LNCaP clone FGC (cell line): Measurements from ENCODE around the gene ZSCAN16.

Experiments used
- DNase-seq: peaks from one replicate; pipeline ENCODE4 v3.0.0-alpha.2; 2011; ENCODE audit warnings: low read depth
- H3K4me3 ChIP-seq: 2 replicates; pipeline ENCODE4 v1.5.1; 2011; ENCODE audit warnings: mild to moderate bottlenecking, low read depth, low read length, control low read depth
- TF ChIP-seq, protein P1 (sequence below): IDR thresholded peaks from 2 replicates; pipeline ENCODE4 v1.5.1; 2012; ENCODE audit warnings: mild to moderate bottlenecking; ENCODE audit not compliant: control insufficient read depth, insufficient read depth; ENCODE audit errors: extremely low read depth

The ZSCAN16 gene

DNA sequence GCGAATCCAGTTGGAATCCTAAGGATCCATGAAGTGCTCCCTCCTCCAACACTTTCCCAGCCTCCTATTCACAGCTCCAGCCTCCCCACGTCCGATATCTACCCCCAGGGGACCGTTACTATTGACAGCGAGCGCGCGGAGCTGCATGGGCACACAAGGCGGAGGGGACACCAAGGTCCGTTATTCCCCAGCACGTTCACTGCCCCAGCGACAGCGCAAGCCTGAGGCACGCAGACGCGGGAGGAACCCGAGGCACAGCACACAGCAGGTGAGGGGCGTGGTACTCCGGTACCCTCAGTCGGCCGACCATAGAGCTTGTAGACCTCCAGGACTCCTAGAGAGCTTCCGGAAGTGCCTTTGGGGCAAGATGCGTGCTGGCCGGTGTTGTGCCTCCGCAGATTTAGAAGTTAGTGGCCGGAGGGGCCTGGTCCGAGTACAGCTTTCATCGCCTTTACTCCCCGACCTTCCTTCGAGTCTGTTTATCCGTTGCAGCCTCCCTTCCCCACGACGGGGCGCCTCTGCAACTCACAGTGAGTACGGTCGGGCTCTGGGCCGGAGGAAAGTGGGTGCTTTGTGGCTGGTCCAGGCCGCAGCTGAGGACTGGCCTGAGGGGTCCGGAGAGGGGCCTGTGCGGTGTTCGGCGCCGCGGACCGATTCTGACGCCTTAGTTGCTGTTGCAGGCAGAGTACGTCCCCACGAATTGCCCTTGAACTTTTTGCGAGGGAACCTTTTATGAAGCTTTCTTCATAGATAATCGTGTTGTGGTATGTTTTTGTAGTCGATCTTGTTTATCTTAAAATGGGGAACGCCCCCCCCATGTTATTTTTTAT lies 17.3 kb downstream of the ZSCAN16 start, which contains the start of gene ZKSCAN8:
Gene ZKSCAN8 (plus strand): TSS at position 384 of the 830 bp plus-strand sequence. CDS start 6,525 bp downstream, outside the sequence.
- H3K4me3 ChIP-seq: peak within 1 kb of the TSS; percentile 76
- TF ChIP-seq, protein P1, sequence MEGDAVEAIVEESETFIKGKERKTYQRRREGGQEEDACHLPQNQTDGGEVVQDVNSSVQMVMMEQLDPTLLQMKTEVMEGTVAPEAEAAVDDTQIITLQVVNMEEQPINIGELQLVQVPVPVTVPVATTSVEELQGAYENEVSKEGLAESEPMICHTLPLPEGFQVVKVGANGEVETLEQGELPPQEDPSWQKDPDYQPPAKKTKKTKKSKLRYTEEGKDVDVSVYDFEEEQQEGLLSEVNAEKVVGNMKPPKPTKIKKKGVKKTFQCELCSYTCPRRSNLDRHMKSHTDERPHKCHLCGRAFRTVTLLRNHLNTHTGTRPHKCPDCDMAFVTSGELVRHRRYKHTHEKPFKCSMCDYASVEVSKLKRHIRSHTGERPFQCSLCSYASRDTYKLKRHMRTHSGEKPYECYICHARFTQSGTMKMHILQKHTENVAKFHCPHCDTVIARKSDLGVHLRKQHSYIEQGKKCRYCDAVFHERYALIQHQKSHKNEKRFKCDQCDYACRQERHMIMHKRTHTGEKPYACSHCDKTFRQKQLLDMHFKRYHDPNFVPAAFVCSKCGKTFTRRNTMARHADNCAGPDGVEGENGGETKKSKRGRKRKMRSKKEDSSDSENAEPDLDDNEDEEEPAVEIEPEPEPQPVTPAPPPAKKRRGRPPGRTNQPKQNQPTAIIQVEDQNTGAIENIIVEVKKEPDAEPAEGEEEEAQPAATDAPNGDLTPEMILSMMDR: no peak

DNA sequence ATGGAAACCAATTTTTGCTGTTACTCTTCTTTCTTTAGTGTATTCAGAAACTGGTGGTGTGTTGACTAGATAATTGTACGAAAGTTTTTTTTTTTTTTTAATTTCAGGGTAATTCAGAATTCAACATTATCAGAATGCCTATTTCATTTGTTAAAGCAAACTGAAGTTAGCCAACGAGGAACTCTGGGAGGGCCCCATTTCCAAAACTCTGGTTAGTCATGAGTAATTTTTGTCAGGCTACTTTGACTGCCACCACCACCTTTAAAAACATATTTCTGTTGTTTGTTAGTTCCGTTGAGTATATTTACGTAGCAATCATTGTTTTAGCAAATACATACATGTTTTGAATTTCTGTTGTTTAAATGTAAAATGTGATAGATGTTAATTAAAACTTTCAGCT lies 18.0 kb downstream of the ZSCAN16 start:
- TF ChIP-seq, protein P1: no peak
- peak overlapping the region; percentile 76 for H3K4me3 ChIP-seq
- no peak for DNase-seq

More for the DNA sequence above, 17.3 kb downstream of the ZSCAN16 start, which contains the start of gene ZKSCAN8:
- DNase-seq: peak; percentile 67

DNA sequence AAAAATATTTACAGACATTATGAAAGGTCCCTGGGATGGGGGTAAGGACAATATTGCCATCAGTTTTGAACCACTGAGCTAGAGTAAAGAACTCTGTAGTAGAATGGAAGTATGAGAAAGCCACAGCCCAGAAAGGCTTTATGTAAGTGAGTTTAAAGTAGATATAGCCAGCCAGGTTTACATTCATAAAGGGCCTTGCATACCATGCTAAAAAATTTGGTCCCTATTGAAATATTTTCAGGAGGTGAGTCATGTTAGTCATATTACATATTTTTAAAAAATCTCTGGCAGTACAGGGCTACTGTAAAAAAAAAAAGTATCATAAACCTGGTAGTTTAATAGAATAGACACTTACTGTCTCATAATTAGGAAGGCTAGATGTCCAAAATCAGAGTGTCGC lies 20.8 kb downstream of the ZSCAN16 start:
- no peak overlapping the region for H3K4me3 ChIP-seq
- TF ChIP-seq, protein P1: no peak
- no peak for DNase-seq

DNA sequence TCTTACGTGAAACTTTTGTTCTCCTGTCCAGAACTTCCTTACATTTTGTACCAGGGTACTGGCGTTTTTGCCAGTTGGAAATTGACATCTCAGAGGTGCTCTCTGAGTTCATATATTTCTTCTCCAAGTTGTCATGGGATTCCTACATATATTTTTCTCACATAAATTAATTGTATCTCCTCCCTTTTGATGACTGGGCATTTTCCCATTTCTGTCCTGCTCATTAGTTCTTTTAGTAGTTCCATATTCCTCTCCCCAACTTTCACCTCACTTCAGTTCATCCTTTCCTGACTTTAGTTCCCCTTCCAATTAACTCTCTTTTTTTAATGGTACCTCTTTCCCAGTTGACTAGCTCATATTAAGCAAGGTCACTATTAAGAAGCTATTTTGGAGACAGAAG lies 28.1 kb downstream of the ZSCAN16 start:
- DNase-seq: no peak
- TF ChIP-seq, protein P1: no peak
- H3K4me3 ChIP-seq: no peak overlapping the region

DNA sequence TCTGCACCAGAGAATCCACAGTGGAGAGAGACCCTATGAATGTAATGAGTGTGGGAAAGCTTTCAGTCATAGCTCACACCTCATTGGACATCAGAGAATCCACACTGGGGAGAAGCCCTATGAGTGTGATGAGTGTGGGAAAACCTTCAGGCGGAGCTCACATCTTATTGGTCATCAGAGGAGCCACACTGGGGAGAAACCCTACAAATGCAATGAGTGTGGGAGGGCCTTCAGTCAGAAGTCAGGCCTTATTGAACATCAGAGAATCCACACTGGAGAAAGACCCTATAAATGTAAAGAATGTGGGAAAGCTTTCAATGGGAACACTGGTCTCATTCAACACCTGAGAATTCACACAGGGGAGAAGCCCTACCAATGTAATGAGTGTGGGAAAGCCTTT lies 29.1 kb downstream of the ZSCAN16 start:
- no peak for DNase-seq
- TF ChIP-seq, protein P1: no peak
- no peak overlapping the region for H3K4me3 ChIP-seq

DNA sequence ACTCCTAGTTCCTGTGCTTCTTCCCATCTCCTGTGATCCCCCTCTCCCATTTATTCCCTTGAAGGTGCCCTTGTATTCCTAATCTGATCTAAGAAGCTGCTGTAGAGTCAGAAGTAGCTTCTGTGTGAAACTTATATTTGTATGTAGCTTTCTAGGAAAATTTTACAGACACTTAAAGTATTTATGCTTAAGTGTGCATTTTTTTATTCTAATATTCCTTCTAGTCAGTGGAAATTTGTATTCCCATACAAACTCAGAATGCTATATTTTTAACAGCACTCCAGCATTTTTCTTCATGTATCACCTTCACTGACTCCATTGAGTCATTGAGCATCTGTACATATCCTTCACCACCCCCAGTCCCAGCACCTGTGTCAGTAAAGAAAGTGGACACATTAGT lies 29.9 kb downstream of the ZSCAN16 start:
- TF ChIP-seq, protein P1: no peak
- H3K4me3 ChIP-seq: no peak overlapping the region
- DNase-seq: no peak
